ENCODE measurements around the gene GNA14. TPM values are rescaled to one million over a fixed set of nuclear protein-coding genes. Genes with fewer than 3 reads are reported as not detected.

Gene GNA14
- total and polyA plus RNA-seq, 2 of the 8 experiments (the other 6 are each of a cell fraction or from before 2014, with no cell fraction given) = 3.4 to 6.3 TPM

- no peak overlapping the region for H4K8ac ChIP-seq (ENCODE audit: extremely low read depth, insufficient read depth, low read length)
- H2AK5ac ChIP-seq (ENCODE audit: low read depth, low read length) = no peak overlapping the region
- H3K27ac ChIP-seq (ENCODE audit: low read depth, low read length) = no peak overlapping the region
- no peaks in the 10 kb centered on the region; a peak in 1 of 8 replicates for H3K36me3 ChIP-seq (ENCODE audit: control insufficient read depth in 2 of 4, insufficient read depth in 4 of 4, low read length in 3 of 4)
- no peak overlapping the region for H4K91ac ChIP-seq (replicated peaks; ENCODE audit: insufficient read length, low read length)
- H3K14ac ChIP-seq (ENCODE audit: insufficient read length) = no peak overlapping the region
- peaks cover 6 to 14% of the 10 kb centered on the region in 2 experiments; a peak in 1 of 4 replicates for H3K9me3 ChIP-seq (ENCODE audit: insufficient read depth in 2 of 2, low read depth in 1 of 2, low read length in 1 of 2)
- H3K79me2 ChIP-seq (ENCODE audit: control insufficient read depth in 1 of 2, insufficient read depth in 2 of 2, low read length in 2 of 2) = no peaks in the 10 kb centered on the region
- DNase-seq (ENCODE audit: low read depth in 1 of 2, low spot score in 2 of 2) (no peak), FAIRE-seq (no peak)
- H3K56ac ChIP-seq (replicated peaks; ENCODE audit: insufficient read length, low read depth, low read length) = no peak overlapping the region
- no peak overlapping the region for H2BK20ac ChIP-seq (ENCODE audit: low read length)
- POLR2A ChIA-PET (ENCODE audit: partially characterized antibody) = no interaction called here
- no peaks in the 10 kb centered on the region for H3K23me2 ChIP-seq (ENCODE audit: low read depth, low read length)
- no peaks in the 10 kb centered on the region for H4K20me1 ChIP-seq (replicated peaks in 1 of 2; ENCODE audit: control insufficient read depth in 1 of 2, insufficient read depth in 2 of 2, low read length in 2 of 2)
- no peak overlapping the region for H3K4me2 ChIP-seq (ENCODE audit: insufficient read depth in 1 of 2, low read depth in 2 of 2, low read length in 2 of 2)
- no peak for TF ChIP-seq MAFK (IDR thresholded peaks at IDR 0.05; ENCODE audit: low read depth, low read length)
- no peak for TF ChIP-seq BACH1 (IDR thresholded peaks at IDR 0.05; ENCODE audit: low read length)
- no peak for TF ChIP-seq CHD2 (IDR thresholded peaks at IDR 0.05; ENCODE audit: low read length)
- TF ChIP-seq, protein P1, sequence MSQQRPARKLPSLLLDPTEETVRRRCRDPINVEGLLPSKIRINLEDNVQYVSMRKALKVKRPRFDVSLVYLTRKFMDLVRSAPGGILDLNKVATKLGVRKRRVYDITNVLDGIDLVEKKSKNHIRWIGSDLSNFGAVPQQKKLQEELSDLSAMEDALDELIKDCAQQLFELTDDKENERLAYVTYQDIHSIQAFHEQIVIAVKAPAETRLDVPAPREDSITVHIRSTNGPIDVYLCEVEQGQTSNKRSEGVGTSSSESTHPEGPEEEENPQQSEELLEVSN (IDR thresholded peaks at IDR 0.05) = no peak
- TF ChIP-seq, protein P2, sequence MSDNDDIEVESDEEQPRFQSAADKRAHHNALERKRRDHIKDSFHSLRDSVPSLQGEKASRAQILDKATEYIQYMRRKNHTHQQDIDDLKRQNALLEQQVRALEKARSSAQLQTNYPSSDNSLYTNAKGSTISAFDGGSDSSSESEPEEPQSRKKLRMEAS (IDR thresholded peaks at IDR 0.05) = no peak
- no peak for TF ChIP-seq NRF1 (IDR thresholded peaks at IDR 0.05; ENCODE audit: low read depth, low read length)
- TF ChIP-seq HDAC2 (IDR thresholded peaks at IDR 0.05; ENCODE audit: borderline replicate concordance in 1 of 2, low read depth in 2 of 2, low read length in 2 of 2) = no peak
- TF ChIP-seq GABPA (IDR thresholded peaks at IDR 0.05; ENCODE audit: borderline replicate concordance, insufficient read depth, low read length) = no peak
- WGBS, 2 experiments (ENCODE audit: extremely low coverage in 1 of 2, insufficient coverage in 1 of 2, insufficient read length in 1 of 2, insufficient replicate concordance in 2 of 2, low coverage in 1 of 2, low lambda C conversion rate in 2 of 2, missing lambda C conversion rate in 1 of 2) = 97% methylated on average over 3 of the region's 3 CpGs; no CpG with 5 or more reads in 1 of the 2 experiments
- no peak overlapping the region for H3K18ac ChIP-seq (ENCODE audit: extremely low read depth, low read length)
- no peak overlapping the region for H3K23ac ChIP-seq (ENCODE audit: insufficient read length)
- no peak overlapping the region for H2BK12ac ChIP-seq (ENCODE audit: low read depth, low read length)
- no peaks in the 10 kb centered on the region for H3K79me1 ChIP-seq (ENCODE audit: low read depth, low read length)
- no peak overlapping the region for H3K9ac ChIP-seq (replicated peaks in 1 of 4; ENCODE audit: extremely low read depth in 1 of 4, low read depth in 3 of 4, low read length in 3 of 4)
- peaks cover 0 to 5% (median 0%) of the 10 kb centered on the region in 4 experiments; a peak in 1 of 7 replicates for H3K4me1 ChIP-seq (replicated peaks in 1 of 4; ENCODE audit: control insufficient read depth in 3 of 4, insufficient read depth in 4 of 4, low read length in 3 of 4)
- no peak overlapping the region for H2BK15ac ChIP-seq (ENCODE audit: low read length)
- H4K5ac ChIP-seq (ENCODE audit: insufficient read length, low read depth, low read length) = no peak overlapping the region
- H2BK120ac ChIP-seq (replicated peaks; ENCODE audit: low read depth, low read length) = no peak overlapping the region
- CTCF ChIA-PET (ENCODE audit: partially characterized antibody) = interaction anchor here (1.4 to 1.8 kb wide), 3 partner anchors 11 to 89 kb away, joined by 3 to 6 read pairs (median 5); no protein-coding TSS in a partner anchor
- H3K4ac ChIP-seq (replicated peaks; ENCODE audit: insufficient read length, low read depth, low read length) = no peak overlapping the region
- no peak overlapping the region for H3K4me3 ChIP-seq (ENCODE audit: extremely low read depth in 1 of 4, insufficient read depth in 2 of 4, low read depth in 3 of 4, low read length in 4 of 4)
- H3K27me3 ChIP-seq (replicated peaks in 1 of 4; ENCODE audit: control insufficient read depth in 3 of 4, extremely low read depth in 1 of 4, insufficient read depth in 3 of 4, low read length in 3 of 4) = no peaks in the 10 kb centered on the region
- H2BK5ac ChIP-seq (ENCODE audit: low read depth, low read length) = no peak overlapping the region
- no peak overlapping the region for H2AFZ ChIP-seq (ENCODE audit: low read length)
Measured at GRCh38 chr9:77544546-77544945, 103.6 kb downstream of the GNA14 start.

All from H1 (cell line).